Cardiac fibroblast (primary cell): ENCODE measurements around the gene KCNA10.

Experiments used
- DNase-seq, 2 donors: peaks; one replicate each; pipeline versions ENCODE4 v3.0.0 to v3.0.0-alpha.2; 2010; ENCODE audit warnings: low read depth in 2 of 2
- H3K4me3 ChIP-seq, 2 donors: replicated peaks in 1 of 2; 1 replicate in 1 of 2; 2 replicates in 1 of 2; pipeline ENCODE4 v1.5.1; 2011; ENCODE audit warnings: low read depth in 2 of 2, low read length in 2 of 2, mild to moderate bottlenecking in 2 of 2, moderate library complexity in 1 of 2
- CTCF ChIP-seq: IDR thresholded peaks from one replicate; pipeline ENCODE4 v1.5.1; 2011; ENCODE audit warnings: low read depth, mild to moderate bottlenecking, low read length, inconsistent platforms

KCNA10 gene

GRCh38 chr1:110547017-110547416 is 28.0 kb upstream of the KCNA10 start:
- no peak for TF ChIP-seq CTCF
- no peak overlapping the region for H3K4me3 ChIP-seq
- DNase-seq, result no peak

GRCh38 chr1:110545492-110545891 is 26.5 kb upstream of the KCNA10 start:
- TF ChIP-seq CTCF, result no peak
- no peak overlapping the region for H3K4me3 ChIP-seq
- no peak for DNase-seq

GRCh38 chr1:110544753-110545152 is 25.8 kb upstream of the KCNA10 start:
- no peak overlapping the region for H3K4me3 ChIP-seq
- DNase-seq, result no peak
- no peak for TF ChIP-seq CTCF

- H3K4me3 ChIP-seq, result no peak overlapping the region
- DNase-seq, result peak; percentile 55 to 61
- TF ChIP-seq CTCF, result no peak
These were observed 23.8 kb upstream of the KCNA10 start for GRCh38 chr1:110542725-110543124.

GRCh38 chr1:110541906-110542395 is 23.0 kb upstream of the KCNA10 start:
- no peak overlapping the region for H3K4me3 ChIP-seq
- TF ChIP-seq CTCF, result no peak
- DNase-seq, result no peak

- DNase-seq, result no peak
- no peak for TF ChIP-seq CTCF
- no peak overlapping the region for H3K4me3 ChIP-seq
These were observed 22.1 kb upstream of the KCNA10 start for GRCh38 chr1:110540891-110541685.
